Measurements from ENCODE around the gene GALNT5. TPM values are rescaled to one million over a fixed set of nuclear protein-coding genes. Genes with fewer than 3 reads are reported as not detected.

The GALNT5 gene
- total and polyA plus RNA-seq, 10 of the 15 experiments (the other 5 are each of a cell fraction or from before 2014, with no cell fraction given), result under 0.01 to 0.25 (median 0.03) TPM; not detected in 4

GRCh38 chr2:157246765-157247407 is 10.6 kb upstream of the GALNT5 start:
- DNase-seq (ENCODE audit: low read depth, low spot score) (no peak), FAIRE-seq (no peak), ATAC-seq (no peak)
- no peak overlapping the region for H3K9ac ChIP-seq (ENCODE audit: control insufficient read depth, insufficient read depth, low read length)
- no peaks in the 10 kb centered on the region for H4K20me1 ChIP-seq (ENCODE audit: control insufficient read depth, insufficient read depth)
- H3K27me3 ChIP-seq (replicated peaks in 1 of 2; ENCODE audit: control insufficient read depth in 2 of 2, insufficient read depth in 2 of 2, low read length in 1 of 2), result no peaks in the 10 kb centered on the region
- H3K27ac ChIP-seq (ENCODE audit: control insufficient read depth, insufficient read depth), result no peak overlapping the region
- RAD21 ChIA-PET (ENCODE audit: unreplicated experiment), result interaction anchor here (0.7 to 1.1 kb wide), 2 partner anchors 52 to 187 kb away, joined by 3 read pairs; no protein-coding TSS in a partner anchor
- no peaks in the 10 kb centered on the region for H3K79me2 ChIP-seq (ENCODE audit: control insufficient read depth, insufficient read depth, low read length)
- intact Hi-C loops (cut with micrococcal nuclease; ENCODE audit: unreplicated experiment) (loop anchor here (5.0 kb wide), 1 partner anchor 225 kb away; no protein-coding TSS in a partner anchor), in situ Hi-C loops (cut with MboI) (no loop called here)
- SMC1A ChIA-PET (ENCODE audit: uncharacterized antibody, unreplicated experiment), result interaction anchor here (1.4 to 2.0 kb wide), 2 partner anchors 11 to 25 kb away, joined by 4 to 5 read pairs; no protein-coding TSS in a partner anchor
- no peak overlapping the region; the same call in 1 of the 2 replicates for H3K4me2 ChIP-seq (ENCODE audit: control insufficient read depth, insufficient read depth)
- H3K4me1 ChIP-seq (ENCODE audit: control insufficient read depth, insufficient read depth, low read length), result peaks cover 14% of the 10 kb centered on the region
- WGBS (ENCODE audit: insufficient coverage, insufficient replicate concordance, low lambda C conversion rate, missing lambda C conversion rate), result 68% methylated on average over 6 of the region's 6 CpGs
- H3K4me3 ChIP-seq, result no peak overlapping the region
- H2AFZ ChIP-seq (ENCODE audit: control insufficient read depth, low read depth, low read length), result no peak overlapping the region
- no peaks in the 10 kb centered on the region; the same call in 2 of the 3 replicates for H3K9me3 ChIP-seq (replicated peaks; ENCODE audit: control insufficient read depth, insufficient read depth, low read length)
- CTCF ChIA-PET, result interaction anchor here (1.8 to 2.1 kb wide), 2 partner anchors 10 to 31 kb away, joined by 4 read pairs; partner anchors contain the start of gene GALNT5
- BruUV-seq (replicated peaks), result no TSS peak
- no peaks in the 10 kb centered on the region for H3K36me3 ChIP-seq (ENCODE audit: control insufficient read depth in 2 of 2, insufficient read depth in 2 of 2, low read length in 1 of 2)
- TF ChIP-seq RAD51 (IDR thresholded peaks at IDR 0.05) (no peak), ZNF217 (IDR thresholded peaks at IDR 0.05) (0 out of 2 replicates have a peak, but pooled peaks have one; percentile 3), ZNF592 (IDR thresholded peaks at IDR 0.05) (0 out of 2 replicates have a peak, but pooled peaks have one; percentile 45)
- TF ChIP-seq, protein P1, sequence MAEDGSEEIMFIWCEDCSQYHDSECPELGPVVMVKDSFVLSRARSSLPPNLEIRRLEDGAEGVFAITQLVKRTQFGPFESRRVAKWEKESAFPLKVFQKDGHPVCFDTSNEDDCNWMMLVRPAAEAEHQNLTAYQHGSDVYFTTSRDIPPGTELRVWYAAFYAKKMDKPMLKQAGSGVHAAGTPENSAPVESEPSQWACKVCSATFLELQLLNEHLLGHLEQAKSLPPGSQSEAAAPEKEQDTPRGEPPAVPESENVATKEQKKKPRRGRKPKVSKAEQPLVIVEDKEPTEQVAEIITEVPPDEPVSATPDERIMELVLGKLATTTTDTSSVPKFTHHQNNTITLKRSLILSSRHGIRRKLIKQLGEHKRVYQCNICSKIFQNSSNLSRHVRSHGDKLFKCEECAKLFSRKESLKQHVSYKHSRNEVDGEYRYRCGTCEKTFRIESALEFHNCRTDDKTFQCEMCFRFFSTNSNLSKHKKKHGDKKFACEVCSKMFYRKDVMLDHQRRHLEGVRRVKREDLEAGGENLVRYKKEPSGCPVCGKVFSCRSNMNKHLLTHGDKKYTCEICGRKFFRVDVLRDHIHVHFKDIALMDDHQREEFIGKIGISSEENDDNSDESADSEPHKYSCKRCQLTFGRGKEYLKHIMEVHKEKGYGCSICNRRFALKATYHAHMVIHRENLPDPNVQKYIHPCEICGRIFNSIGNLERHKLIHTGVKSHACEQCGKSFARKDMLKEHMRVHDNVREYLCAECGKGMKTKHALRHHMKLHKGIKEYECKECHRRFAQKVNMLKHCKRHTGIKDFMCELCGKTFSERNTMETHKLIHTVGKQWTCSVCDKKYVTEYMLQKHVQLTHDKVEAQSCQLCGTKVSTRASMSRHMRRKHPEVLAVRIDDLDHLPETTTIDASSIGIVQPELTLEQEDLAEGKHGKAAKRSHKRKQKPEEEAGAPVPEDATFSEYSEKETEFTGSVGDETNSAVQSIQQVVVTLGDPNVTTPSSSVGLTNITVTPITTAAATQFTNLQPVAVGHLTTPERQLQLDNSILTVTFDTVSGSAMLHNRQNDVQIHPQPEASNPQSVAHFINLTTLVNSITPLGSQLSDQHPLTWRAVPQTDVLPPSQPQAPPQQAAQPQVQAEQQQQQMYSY (CRISPR knock-in tag; IDR thresholded peaks at IDR 0.05), result peak; percentile 79; the same call in 1 of the 2 replicates
- TF ChIP-seq, protein P2, sequence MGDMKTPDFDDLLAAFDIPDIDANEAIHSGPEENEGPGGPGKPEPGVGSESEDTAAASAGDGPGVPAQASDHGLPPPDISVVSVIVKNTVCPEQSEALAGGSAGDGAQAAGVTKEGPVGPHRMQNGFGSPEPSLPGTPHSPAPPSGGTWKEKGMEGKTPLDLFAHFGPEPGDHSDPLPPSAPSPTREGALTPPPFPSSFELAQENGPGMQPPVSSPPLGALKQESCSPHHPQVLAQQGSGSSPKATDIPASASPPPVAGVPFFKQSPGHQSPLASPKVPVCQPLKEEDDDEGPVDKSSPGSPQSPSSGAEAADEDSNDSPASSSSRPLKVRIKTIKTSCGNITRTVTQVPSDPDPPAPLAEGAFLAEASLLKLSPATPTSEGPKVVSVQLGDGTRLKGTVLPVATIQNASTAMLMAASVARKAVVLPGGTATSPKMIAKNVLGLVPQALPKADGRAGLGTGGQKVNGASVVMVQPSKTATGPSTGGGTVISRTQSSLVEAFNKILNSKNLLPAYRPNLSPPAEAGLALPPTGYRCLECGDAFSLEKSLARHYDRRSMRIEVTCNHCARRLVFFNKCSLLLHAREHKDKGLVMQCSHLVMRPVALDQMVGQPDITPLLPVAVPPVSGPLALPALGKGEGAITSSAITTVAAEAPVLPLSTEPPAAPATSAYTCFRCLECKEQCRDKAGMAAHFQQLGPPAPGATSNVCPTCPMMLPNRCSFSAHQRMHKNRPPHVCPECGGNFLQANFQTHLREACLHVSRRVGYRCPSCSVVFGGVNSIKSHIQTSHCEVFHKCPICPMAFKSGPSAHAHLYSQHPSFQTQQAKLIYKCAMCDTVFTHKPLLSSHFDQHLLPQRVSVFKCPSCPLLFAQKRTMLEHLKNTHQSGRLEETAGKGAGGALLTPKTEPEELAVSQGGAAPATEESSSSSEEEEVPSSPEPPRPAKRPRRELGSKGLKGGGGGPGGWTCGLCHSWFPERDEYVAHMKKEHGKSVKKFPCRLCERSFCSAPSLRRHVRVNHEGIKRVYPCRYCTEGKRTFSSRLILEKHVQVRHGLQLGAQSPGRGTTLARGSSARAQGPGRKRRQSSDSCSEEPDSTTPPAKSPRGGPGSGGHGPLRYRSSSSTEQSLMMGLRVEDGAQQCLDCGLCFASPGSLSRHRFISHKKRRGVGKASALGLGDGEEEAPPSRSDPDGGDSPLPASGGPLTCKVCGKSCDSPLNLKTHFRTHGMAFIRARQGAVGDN (IDR thresholded peaks at IDR 0.05), result peak; percentile 53
- POLR2A ChIA-PET, result interaction anchor here (0.9 kb wide), 1 partner anchor 721 kb away, joined by 3 read pairs; no protein-coding TSS in a partner anchor

Measured in GM12878 (cell line).